Activated CD8-positive, alpha-beta memory T cell treated with anti-CD3 and anti-CD28 coated beads, Interleukin-2, amount 50 U/mL, for 48 hours (primary cell): ENCODE data around the gene TSPAN14.
"Not testable (repeated sequence)": the region's sequence is repeated elsewhere in the genome, so short reads cannot be mapped to it uniquely, and the experiment has no call there.

Experiments
- DNase-seq: peaks from one replicate; pipeline ENCODE4 v3.0.0-alpha.2; 2020

The TSPAN14 gene

DNA sequence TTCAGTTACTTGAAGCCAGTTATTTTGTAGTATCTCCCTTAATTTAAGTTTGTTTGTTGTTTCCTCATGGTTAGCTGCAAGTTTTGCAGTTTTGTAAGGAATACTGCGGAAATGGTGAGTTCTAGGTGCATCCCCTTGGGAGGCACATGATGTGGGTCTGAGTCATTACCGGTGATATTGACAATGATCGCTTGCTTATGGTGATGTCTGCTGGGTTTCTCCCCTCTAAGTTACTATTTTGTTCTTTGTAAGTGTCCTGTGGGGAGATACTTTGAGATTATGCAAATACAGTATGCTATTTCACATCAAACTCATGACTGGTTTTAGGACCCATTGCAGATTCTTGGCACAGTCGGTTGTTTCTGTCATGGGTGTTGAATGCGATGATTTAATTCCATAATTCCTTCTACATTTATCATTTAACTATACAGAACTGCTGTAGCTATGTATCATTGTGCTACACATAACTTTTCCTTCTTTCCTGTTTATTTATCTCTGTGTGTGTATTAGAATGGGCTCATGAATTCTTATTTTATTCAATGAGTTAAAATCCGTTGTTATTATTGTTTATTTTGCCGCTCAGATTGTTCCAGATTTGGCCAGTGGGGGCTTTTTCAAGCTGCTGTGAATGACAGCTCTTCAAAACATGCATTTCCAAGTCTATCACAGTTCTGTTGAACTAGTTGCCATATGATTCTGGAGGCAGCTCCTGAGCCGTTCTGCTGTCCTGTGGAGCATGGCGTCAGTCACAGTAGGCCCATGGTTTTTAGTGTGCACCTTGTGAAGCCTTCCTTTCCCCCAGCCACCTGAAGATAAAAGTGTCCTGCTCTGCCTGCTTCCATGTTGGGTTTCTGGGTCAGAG, 18.4 kb downstream of the TSPAN14 start:
- DNase-seq: peak; percentile 54

DNA sequence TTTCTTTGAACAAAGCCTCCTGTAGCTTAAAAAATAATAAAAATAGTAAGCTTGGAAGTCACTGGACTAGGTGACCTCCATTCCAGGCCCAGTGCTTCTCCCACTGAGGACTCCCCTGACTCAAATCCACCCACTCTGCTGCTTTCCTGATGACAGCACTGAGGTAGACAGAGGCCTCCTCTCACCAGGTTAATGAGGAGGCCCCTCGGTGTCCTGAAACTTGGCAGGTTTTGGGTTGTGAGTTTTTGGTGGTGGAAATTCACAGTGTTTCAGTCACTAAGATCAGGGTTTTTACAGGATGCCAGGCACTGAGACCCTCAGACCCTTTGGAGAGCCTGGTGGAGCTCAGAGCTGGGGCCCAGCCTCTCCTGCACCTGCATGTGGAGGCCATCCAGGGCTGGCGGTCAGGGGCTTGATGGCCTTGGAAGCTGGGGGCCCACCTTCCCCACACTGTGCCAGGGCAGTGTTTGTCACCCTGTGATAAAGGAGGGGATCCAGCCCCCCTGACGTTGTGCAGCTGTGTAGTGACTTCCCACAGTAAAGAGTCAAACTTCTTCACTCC, 19.1 kb downstream of the TSPAN14 start:
- DNase-seq: peak; percentile 60

DNA sequence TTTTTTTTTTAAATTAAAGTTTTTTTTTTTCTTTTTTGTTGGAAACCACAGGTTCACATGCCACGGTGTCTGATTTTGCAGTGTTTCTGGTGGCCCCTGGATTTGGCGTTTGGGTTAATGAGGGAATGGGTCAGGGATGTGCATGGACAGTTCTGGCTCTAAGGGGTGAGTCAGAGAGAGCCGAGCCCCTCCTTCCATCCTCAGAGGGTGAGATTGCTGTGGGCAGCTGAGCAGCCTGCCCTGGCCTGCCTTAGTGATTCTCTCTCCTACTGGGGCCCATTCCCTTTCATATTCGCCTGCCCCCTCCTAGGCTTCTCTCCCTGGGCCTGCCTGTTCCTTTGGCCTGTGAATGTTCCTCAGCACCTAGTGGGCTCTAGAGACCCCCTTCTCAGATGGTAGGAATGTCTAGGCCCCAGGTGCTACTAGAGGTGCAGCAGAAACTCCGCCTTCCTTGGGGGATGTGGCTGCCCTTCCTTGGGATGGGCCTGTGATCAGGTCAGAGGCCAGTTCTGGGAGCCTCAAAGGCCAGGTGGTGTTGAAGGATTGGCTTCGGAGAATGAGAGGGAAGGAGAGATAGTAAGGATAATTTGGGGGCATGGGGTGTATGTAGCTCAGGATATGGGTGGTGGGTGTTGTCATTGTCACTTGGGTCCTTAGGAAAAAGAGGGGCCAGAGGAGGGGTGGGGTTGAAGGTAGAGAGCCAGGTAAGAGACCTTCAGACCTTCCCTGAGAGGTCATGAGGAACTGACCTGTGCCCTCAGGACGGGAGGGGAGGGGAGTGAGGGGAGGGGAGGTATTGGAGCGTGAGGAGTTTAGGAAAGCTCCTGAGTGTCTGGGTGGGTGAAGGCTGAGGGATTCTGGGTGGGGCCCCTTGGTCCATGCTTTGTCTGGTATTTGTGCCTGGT, 19.8 kb downstream of the TSPAN14 start:
- DNase-seq: peak; percentile 56

DNA sequence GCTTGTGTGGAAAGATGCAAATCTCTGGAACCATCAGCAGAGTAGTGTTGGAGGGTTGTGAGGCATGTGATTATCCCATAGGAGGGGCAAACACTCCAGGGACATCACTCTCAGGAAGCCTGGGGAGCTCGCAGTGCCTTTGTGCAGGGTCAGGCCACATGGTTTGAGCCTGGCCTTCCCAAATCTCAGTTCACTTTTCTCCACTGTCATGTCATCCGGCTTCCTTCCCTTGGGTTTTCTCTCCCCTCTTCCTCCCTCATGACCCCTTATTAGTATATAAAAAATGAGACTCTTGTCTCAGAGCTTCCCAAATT, 20.4 kb downstream of the TSPAN14 start:
- DNase-seq: peak; percentile 28

DNA sequence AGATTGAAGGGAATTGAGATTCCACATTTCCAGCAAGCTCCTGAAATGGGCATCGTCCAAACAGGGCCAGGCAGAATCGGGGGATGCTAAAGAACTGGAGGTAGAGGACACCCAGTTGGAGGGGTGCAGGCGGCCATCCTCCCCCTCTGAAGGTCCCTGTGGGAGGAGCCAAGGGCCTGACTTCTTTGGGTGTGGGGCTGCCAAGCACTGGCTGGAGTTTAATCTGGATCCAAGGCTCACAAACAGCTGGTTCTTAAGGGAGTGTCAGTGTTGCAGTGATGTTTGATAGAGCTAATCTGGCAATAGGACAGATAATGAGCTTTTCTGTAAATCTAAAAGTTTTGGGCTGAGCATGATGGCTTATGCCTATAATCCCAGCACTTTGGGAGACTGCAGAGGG, 20.8 kb downstream of the TSPAN14 start:
- peak; percentile 18 for DNase-seq

DNA sequence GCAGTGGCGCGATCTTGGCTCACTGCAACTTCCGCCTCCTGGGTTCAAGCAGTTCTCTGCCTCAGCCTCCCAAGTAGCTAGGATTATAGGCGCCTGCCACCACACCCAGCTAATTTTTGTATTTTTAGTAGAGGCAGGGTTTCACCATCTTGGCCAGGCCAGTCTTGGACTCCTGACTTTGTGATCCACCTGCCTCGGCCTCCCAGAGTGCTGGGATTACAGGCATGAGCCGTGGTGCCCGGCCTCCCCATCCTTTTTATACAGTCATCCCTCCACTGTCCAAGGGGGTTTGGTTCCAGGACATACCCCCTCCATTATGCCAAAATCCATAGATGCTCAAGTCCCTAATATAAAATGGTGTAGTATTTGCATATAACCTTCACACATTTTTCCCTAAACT, 21.5 kb downstream of the TSPAN14 start:
- DNase-seq: peak; percentile 26

DNA sequence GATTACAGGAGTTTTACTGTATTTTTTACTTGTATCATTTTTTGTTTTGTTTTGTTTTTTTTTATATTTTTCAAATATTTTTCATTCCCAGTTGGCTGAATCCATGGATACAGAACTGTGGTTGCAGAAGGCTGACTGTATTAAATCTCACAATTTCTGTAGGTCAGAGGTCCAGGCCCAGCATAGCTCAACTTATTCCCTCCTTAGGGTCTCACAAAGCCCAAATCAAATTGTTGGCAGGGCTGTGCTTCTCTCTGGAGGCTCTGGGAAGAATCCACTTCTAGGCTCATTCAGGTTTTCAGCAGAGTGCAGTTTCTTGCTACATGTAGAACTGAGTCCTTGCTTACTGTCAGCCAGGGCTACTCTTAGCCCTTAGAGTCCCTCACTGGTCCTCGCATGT, 22.6 kb downstream of the TSPAN14 start:
- peak; percentile 30 for DNase-seq

DNA sequence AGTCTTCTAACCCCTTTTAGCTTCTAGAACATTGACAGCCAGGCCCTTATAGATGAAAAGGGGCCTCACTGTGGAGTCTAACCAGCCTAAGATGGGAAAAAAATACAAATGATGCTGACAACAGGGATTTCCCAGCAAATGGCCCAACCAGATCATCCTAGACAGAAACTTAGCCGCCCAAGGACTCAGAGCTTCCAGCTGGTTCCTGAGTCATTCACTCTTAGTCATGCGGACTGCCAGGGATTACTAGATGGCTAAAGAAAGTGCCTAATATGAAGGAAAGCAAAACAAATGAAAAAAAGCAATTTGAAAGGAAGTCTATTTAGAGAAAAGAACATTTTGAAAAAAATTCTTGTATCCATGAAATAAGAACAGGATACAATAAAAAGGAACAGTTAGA, 23.7 kb downstream of the TSPAN14 start:
- DNase-seq: peak; percentile 42

DNA sequence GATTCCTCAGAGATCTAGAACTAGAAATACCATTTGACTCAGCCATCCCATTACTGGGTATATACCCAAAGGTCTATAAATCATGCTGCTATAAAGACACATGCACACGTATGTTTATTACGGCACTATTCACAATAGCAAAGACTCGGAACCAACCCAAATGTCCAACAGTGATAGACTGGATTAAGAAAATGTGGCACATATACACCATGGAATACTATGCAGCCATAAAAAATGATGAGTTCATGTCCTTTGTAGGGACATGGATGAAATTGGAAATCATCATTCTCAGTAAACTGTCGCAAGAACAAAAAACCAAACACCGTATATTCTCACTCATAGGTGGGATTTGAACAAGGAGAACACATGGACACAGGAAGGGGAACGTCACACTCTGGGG, 26.3 kb downstream of the TSPAN14 start:
- not testable (repeated sequence) for DNase-seq

DNA sequence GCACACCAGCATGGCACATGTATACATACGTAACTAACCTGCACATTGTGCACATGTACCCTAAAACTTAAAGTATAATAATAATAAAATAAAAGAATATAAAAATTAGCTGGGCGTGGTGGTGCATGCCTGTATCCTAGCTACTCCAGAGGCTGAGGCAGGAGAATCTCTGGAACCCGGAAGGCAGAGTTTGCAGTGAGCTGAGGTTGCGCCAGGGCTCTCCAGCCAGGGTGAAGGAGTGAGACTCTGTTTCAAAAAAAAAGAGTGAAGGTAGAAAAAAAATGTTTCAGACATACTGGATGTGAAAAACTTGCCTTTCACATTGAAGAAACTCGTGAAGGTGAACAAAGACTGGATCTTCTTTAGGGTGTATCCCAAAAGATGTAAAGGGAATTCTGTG, 26.7 kb downstream of the TSPAN14 start:
- DNase-seq: peak; percentile 43

DNA sequence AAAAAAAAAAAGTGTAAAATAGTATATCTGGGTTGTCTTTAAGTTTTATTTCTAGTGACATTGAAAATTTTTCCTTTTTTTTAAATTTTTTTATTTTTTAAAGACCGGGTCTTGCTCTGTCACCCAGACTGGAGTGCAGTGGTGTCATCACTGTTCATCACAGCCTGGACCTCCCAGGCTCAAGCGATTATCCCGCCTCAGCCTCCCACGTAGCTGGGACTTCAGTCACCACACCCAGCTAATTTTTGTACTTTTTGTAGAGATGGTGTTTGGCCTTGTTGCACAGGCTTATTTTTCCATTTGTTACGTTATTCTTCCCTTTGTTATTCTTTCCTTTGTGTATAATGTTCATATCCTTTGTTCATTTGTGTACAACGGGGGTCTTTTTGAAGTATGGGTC, 30.1 kb downstream of the TSPAN14 start:
- peak; percentile 23 for DNase-seq

DNA sequence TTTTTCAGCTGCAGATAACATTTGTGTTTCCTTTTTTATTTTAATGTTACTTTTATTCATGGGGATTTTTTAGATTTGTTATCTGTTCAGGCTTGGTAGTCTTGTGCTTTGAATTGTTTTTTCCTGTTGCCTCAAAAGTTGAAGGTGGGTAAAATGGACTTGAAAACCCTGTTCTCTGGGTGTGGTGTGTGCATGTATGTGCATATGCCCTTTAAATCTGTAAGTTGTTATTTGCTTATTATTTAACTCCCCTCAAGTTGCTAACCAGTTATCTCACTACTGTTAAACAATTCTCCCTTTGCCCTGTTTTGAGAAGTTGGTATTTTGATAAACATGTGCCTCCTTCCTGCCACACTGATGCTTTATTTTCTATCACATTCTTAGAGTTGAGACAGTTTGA, 30.6 kb downstream of the TSPAN14 start:
- DNase-seq: no peak

DNA sequence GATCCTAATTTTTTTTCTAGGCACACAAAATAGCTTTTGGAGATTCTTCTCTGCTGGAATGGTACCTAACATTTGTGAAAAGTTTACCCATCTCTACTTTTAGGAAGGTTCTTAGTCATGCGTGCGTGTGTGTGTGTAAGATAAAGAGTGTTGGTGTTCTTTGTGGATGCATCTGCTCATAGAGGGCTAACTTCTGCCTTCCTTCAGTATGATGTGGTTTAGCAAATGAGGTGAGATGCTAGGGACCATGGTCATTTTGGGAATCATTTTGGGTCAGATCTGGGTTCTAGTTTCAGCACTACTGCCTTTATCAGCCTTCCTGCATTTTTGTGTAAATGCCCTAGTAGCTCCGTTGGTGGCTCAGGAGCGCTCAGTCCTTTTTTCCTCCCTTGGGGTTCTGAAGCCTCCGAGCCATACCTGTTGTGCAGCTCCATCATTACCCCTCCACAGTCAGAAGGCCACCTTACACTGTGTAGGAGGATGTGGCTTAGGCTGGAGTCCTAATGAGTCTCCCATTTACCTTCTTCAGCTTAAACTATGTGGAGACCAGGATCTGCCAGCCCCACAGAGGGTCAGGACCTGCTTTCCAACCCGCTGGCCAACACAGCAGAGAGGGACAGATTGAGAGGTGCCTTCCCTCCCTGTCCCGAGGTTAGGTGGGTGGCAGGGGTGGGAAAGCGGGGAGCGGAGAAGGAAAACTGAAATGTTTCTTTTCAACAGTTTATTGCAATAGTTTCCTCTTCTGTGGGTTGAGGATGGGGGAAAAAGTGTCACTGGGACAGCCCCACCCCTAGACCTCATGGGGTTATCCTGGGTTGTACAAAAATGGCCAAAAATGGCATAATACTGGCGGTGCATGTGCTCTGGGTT, 31.2 kb downstream of the TSPAN14 start:
- peak; percentile 59 for DNase-seq

DNA sequence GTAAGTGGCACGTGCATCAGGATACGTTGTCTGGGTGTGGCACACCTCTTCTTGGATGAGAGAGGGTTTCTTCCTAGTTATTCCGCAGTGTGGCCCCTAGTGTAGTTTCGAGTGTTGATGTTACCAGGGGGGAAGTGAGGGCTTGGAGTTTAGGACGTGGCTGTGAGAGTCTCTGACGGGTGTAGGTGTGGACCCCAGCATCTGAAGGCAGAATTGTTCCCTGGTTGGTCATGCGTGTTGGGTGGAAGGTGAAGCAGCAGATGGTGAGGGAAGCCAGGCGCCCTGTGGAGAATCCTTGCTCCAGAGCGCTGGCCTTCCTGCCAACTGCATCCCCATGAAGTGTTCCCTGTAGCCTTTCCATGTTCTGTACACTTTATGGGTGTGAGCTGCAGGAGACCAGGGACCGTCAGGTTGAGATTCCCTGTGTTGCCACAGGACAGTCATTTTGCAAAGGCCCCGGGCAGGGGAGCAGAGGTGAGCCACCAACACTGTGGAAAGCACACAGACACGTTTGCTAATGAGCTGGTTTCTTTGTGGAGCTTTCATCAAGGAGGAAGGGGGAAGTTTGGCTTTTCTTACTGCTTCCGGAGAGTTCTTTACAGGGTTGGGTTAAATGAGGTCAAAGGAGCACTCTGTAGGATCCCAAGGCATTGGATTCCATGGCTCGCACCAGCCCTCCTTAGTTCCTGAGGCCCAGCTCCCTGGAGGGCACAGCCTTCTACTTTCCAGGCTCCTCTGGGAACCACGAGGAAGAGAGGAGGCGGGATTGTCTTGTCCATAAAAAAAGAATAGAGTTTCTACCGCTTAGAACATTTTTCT, 32.0 kb downstream of the TSPAN14 start:
- peak; percentile 61 for DNase-seq

DNA sequence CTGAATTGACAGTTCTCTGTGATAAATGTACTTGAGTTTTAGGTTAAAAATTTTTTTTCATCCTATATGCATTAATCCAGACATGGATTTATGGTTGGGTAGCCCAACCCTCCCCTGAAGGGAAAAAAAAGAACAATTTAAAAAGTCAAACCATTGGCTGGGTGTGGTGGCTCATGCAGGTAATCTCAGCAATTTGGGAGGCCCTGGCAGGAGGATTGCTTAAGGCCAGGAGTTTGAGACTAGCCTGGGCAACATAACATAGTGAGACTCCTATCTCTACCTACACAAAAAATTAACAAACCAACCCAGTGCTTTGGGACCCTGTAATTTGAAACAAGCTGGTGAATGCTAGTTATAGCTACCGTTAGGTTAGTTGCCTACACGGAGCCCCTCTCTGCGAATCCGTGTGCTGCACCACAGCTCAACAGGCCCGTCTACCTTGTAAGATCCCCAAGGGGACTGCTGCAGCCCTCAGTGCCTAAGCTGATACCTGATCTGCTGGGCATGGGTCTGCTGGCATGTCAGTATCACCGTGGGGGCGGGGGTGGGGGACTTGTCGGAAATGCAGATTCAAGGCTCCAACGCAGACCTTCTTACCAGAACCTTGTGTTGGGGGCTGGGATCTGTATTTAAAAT, 32.8 kb downstream of the TSPAN14 start:
- peak; percentile 44 for DNase-seq

DNA sequence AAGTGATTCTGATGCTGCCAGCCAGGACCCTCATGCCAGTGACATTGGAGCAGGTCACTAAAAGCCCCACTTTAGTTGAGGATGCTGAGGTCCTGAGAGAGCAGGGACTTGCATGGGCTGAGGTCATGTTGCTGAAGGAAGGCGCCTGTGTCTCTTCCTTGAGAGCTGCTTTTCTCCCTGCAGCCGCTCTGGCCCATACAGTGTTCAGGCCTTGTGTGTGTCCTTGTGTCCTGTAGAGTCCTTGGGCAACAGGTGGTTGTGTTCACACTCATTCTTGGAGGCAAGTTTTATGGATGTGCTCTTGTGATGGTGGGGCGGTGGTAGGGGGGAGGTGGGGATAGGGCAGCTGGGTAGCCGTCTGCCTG, 33.3 kb downstream of the TSPAN14 start:
- DNase-seq: peak; percentile 50

DNA sequence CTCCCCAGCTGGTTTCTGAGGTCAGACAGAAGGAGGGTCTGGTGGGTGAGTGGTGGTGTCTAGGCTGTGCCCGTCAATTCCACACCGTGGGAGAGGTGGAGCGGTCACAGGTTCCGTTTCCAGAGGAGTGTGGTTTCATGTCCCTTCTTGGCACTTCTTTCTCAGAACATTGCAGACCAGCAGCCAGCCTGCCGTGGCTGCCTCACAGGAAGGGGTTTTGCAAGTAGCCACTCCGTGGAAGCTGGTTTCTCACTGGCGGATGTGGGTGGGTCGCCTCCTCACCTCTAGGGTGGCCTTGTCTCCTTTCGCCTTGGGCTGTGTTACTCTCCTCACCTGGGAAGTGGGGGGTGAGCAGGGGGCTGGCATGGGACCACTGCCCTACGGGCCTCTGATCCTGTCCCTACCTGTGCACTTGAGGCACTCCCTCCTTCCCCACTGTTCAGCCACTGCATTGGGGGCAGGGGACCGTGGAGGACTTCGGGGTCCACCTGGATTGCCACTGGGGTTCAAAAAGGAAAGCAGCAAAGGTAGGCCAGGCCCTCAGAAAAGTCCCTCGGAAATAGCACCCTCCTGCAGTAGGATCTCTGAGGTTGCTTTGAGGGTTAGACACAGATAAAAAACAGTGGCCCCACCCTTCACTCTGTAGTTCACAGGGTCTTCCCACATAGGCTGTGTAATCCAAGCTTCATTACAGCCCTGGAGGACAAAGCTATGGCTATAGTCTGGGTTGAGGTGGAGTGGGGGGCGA, 33.9 kb downstream of the TSPAN14 start:
- peak; percentile 76 for DNase-seq

DNA sequence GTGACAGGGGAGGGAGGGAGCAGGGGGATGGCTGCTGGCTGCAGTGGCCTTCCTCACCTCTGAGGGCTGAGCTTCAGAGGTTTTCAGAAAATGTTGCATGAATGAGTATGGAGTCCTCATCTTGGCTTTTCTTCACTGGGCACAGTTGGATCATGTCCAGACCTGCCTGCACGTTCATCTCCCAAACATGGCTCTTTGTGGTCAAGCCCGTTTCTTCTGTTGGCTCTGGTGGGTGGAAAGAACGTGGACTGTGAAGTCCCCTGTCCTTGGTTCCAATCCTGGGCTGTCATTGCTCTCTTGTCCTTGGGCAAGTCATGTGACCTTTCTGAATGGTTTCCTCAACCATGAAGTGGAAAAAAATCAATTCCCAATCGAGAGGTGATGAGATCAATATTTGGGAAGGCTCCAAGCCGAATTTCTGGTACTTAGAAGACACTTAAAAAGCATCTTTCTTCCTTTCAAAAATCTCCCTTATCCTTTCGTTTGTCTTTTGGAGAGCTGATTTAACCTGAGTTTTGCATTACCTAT, 34.5 kb downstream of the TSPAN14 start:
- DNase-seq: no peak

DNA sequence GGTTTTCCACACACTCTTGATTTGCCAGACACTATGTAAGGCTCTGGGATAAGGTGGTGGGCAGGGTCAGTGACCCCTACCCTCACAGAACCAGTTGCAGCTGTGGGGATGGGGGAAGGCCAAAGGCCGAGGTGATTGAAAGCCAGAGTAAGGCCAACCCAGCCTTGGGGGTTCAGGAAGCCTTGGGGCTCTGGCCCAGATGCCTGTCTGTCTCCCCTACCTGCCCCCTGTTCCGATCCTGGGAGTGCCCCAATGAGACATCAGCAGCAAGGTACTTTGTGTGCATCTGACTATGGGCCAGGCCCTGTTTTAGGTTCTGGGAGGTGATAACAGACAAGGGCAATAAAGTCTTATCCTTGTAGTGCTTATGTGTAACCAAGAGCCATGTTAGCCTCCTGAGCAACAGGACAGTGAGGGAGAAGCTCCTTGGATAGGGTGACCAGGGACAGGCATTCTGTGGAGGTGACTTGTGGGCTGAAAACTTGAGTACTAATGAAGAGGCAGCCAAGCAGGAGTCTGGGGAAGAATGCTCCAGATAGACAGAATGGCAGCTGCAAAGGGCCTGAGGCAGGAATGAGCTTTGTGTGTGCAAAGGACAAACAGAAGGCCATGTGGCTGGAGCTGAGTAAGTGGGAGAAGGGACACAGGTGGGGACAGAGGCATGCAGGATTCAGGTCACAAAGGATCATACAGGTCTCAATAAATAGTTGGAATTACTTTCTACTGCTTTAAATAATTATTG, 35.4 kb downstream of the TSPAN14 start:
- peak; percentile 49 for DNase-seq
